K562 (cell line): ENCODE results near the gene SORL1-AS1.

Experiments
- ATAC-seq: fragments of 200-7000 bp; cut with Tn5 transposase; 3 replicates; pipeline ENCODE4 v1.9.1; 2020; ENCODE audit warnings: moderate library complexity
- BruUV-seq: library from RNA; stranded (reverse); fragments of 400-500 nt; replicated peaks from 2 replicates; lab custom pipeline; 2021; lab: Mats Ljungman, UMichigan
- CTCF ChIA-PET: fragments of 300-600 bp; formaldehyde crosslinking; extraction: SDS; loops from one replicate; lab custom pipeline; 2021; ENCODE audit warnings: low intra/inter-chr PET ratio; lab: Yijun Ruan, JAX
- POLR2A ChIA-PET: fragments of 300-600, 350-650 bp; sonication (Branson Sonifier 250); formaldehyde crosslinking; extraction: SDS; loops from one replicate; lab custom pipeline; 2021; ENCODE audit warnings: antibody characterized with exemption, inconsistent platforms; lab: Yijun Ruan, JAX
- DNase-seq, 4 experiments: peaks; one replicate each; pipeline versions ENCODE4 v3.0.0 to v3.0.0-alpha.2; 2011 to 2018; ENCODE audit warnings: low spot score in 3 of 4, mixed read lengths in 3 of 4; ENCODE audit errors: extremely low read depth in 1 of 4
- FAIRE-seq: peaks from 2 replicates; lab custom pipeline; 2011; peaks lifted over from hg19 to GRCh38; lab: Jason Lieb, UNC
- H2AFZ ChIP-seq: 2 replicates; pipeline ENCODE4 v1.6.0; 2011; ENCODE audit warnings: low read depth, low read length, control low read depth, inconsistent platforms
- H3K27ac ChIP-seq: fragments of 200-600 bp; 3 replicates; pipeline ENCODE4 v1.8.0; 2011; ENCODE audit warnings: low read depth, mild to moderate bottlenecking, control low read depth, inconsistent platforms, low read length, moderate library complexity, mixed read lengths; ENCODE audit errors: extremely low read depth
- H3K27me3 ChIP-seq, 2 experiments: fragments of 300-600 bp in 1 of 2; 2 replicates in 1 of 2; 3 replicates in 1 of 2; pipeline versions ENCODE4 v1.6.0 to v1.8.0; 2011; ENCODE audit warnings: inconsistent platforms in 2 of 2, low read length in 2 of 2, mild to moderate bottlenecking in 1 of 2, mixed read lengths in 1 of 2, moderate library complexity in 1 of 2; ENCODE audit not compliant: control insufficient read depth in 2 of 2, insufficient read depth in 2 of 2
- H3K36me3 ChIP-seq: fragments of 300-600 bp; 3 replicates; pipeline ENCODE4 v1.8.0; 2011; ENCODE audit warnings: mild to moderate bottlenecking, low read length, inconsistent platforms; ENCODE audit not compliant: control insufficient read depth, insufficient read depth
- H3K4me1 ChIP-seq, 2 experiments: fragments of 200-600 bp in 1 of 2; replicated peaks in 1 of 2; 2 replicates in 1 of 2; 3 replicates in 1 of 2; pipeline versions ENCODE4 v1.5.1 to v1.8.0; 2011; ENCODE audit warnings: inconsistent platforms in 2 of 2, low read length in 2 of 2, mild to moderate bottlenecking in 1 of 2, mixed read lengths in 1 of 2, moderate library complexity in 1 of 2; ENCODE audit not compliant: control insufficient read depth in 2 of 2, insufficient read depth in 2 of 2
- H3K4me2 ChIP-seq: 2 replicates; pipeline ENCODE4 v1.6.1; 2011; ENCODE audit warnings: low read length, control low read depth, inconsistent platforms, mixed read lengths; ENCODE audit not compliant: insufficient read depth
- H3K4me3 ChIP-seq: fragments of 200-600 bp; sonication (generic), shearing (Covaris generic); 2 replicates; pipeline ENCODE4 v1.5.1; 2016; ENCODE audit warnings: control low read depth, inconsistent platforms
- H3K79me2 ChIP-seq: fragments of 200-600 bp; 3 replicates; pipeline ENCODE4 v1.8.0; 2011; ENCODE audit warnings: low read length, inconsistent platforms; ENCODE audit not compliant: control insufficient read depth, insufficient read depth
- H3K9ac ChIP-seq, 2 experiments: 2 replicates each; pipeline versions ENCODE4 v1.6.0 to v1.6.1; 2011; ENCODE audit warnings: low read depth in 2 of 2, low read length in 2 of 2, control low read depth in 1 of 2, inconsistent platforms in 1 of 2, mild to moderate bottlenecking in 1 of 2, mixed read lengths in 1 of 2; ENCODE audit not compliant: insufficient read depth in 1 of 2
- H3K9me1 ChIP-seq: one replicate; pipeline ENCODE4 v1.6.0; 2011; ENCODE audit warnings: inconsistent platforms, mild to moderate bottlenecking, low read length, moderate library complexity; ENCODE audit not compliant: control insufficient read depth, insufficient read depth
- H3K9me3 ChIP-seq: replicated peaks from 2 replicates; pipeline ENCODE4 v1.5.1; 2011; ENCODE audit warnings: low read depth, low read length, inconsistent platforms; ENCODE audit not compliant: control insufficient read depth, insufficient read depth
- H4K20me1 ChIP-seq: replicated peaks from 2 replicates; pipeline ENCODE4 v1.6.1; 2011; ENCODE audit warnings: low read length, inconsistent platforms, mixed read lengths; ENCODE audit not compliant: control insufficient read depth, insufficient read depth
- RBM34 ChIP-seq: fragments of 200-400 bp; formaldehyde crosslinking; IDR thresholded peaks from 2 replicates; pipeline ENCODE4 v1.6.1; 2018; ENCODE audit warnings: low read length, borderline replicate concordance; ENCODE audit not compliant: insufficient read depth
- TAF7 ChIP-seq: fragments of 450-650 bp; IDR thresholded peaks from 2 replicates; pipeline ENCODE4 v1.6.1; 2016; ENCODE audit warnings: missing genetic modification characterization, missing compliant biosample characterization
- TEAD2 ChIP-seq: fragments of 450-650 bp; IDR thresholded peaks from 2 replicates; pipeline ENCODE4 v1.6.1; 2016; ENCODE audit warnings: missing genetic modification characterization, control low read depth, missing compliant biosample characterization
- ZFP1 ChIP-seq: fragments of 450-650 bp; formaldehyde crosslinking; IDR thresholded peaks from 2 replicates; pipeline ENCODE4 v1.4.0; 2020; ENCODE audit warnings: mild to moderate bottlenecking, mixed read lengths
- ZNF384 ChIP-seq: IDR thresholded peaks from 2 replicates; pipeline ENCODE4 v1.6.1; 2012; ENCODE audit warnings: low read depth, low read length, improper control_type of control experiment
- ZNF507 ChIP-seq: conservative IDR thresholded peaks from 2 replicates; pipeline ENCODE4 v1.6.1; 2017; ENCODE audit warnings: missing genetic modification characterization, missing compliant biosample characterization
- ZNF583 ChIP-seq: fragments of 250-450 bp; sonication (Bioruptor Pico); IDR thresholded peaks from 2 replicates; pipeline ENCODE4 v1.4.0; 2020
- ZNF76 ChIP-seq: fragments of 250-450 bp; sonication (Bioruptor Pico); IDR thresholded peaks from 2 replicates; pipeline ENCODE4 v1.4.0; 2020; ENCODE audit warnings: mild to moderate bottlenecking, moderate library complexity, borderline replicate concordance
- WGBS: fragments of 100-300 bp; shearing (Covaris generic); methylation state at CpG from one replicate; pipeline ENCODE4 v1.1.6; 2016; ENCODE audit warnings: low coverage, mixed read lengths; ENCODE audit not compliant: insufficient coverage; ENCODE audit errors: missing lambda C conversion rate; 5-methylcytosine and 5-hydroxymethylcytosine counted together
- in situ Hi-C: fragments of 300-500 bp; cut with MboI; formaldehyde crosslinking; loops from 4 replicates; pipeline ENCODE4 v1.15.0; 2018; ENCODE audit warnings: inconsistent platforms, mixed read lengths
- intact Hi-C: fragments of 100-400 bp; cut with micrococcal nuclease; formaldehyde crosslinking; loops from 2 replicates; pipeline ENCODE4 v1.14.2; 2022
- TF ChIP-seq, protein P1 (sequence below): sonication (generic); formaldehyde crosslinking; IDR thresholded peaks from 2 replicates; pipeline ENCODE4 v1.8.0; 2022; ENCODE audit warnings: mild to moderate bottlenecking, missing genetic modification reagents

Gene SORL1-AS1

GRCh38 chr11:121460941-121461514, 8.3 kb upstream of the SORL1-AS1 start:
- Histone ChIP-seq H3K9ac (no peak overlapping the region), H4K20me1 (no peaks in the 10 kb centered on the region), H2AFZ (no peak overlapping the region), H3K4me1 (no peaks in the 10 kb centered on the region), H3K9me3 (no peaks in the 10 kb centered on the region), H3K4me2 (no peak overlapping the region), H3K79me2 (no peaks in the 10 kb centered on the region), H3K9me1 (no peaks in the 10 kb centered on the region), H3K36me3 (no peaks in the 10 kb centered on the region), H3K27ac (no peak overlapping the region), H3K27me3 (peaks cover 0 to 21% of the 10 kb centered on the region in 2 experiments; a peak in 3 of 5 replicates), H3K4me3 (no peak overlapping the region)
- no peak for DNase-seq
- intact Hi-C loops: no loop called here
- TF ChIP-seq TAF7 (tag) (no peak), ZNF384 (no peak), TEAD2 (tag) (no peak), ZNF507 (tag) (no peak), RBM34 (no peak), ZFP1 (CRISPR knock-in tag) (no peak), ZNF583 (CRISPR knock-in tag) (no peak), ZNF76 (no peak)
- TF ChIP-seq, protein P1, sequence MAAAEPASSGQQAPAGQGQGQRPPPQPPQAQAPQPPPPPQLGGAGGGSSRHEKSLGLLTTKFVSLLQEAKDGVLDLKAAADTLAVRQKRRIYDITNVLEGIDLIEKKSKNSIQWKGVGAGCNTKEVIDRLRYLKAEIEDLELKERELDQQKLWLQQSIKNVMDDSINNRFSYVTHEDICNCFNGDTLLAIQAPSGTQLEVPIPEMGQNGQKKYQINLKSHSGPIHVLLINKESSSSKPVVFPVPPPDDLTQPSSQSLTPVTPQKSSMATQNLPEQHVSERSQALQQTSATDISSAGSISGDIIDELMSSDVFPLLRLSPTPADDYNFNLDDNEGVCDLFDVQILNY (CRISPR knock-in tag): no peak
- BruUV-seq: no TSS peak
- no peak for FAIRE-seq
- no peak for ATAC-seq
- CTCF ChIA-PET: no interaction called here
- in situ Hi-C loops: no loop called here
- POLR2A ChIA-PET: no interaction called here
- WGBS: 0% methylated on average over 4 of the region's 4 CpGs
